GM23338 (cell line): ENCODE data around the gene SFTA2.
A peak's percentile ranks its signal among the peaks of the same experiment; 100 is the strongest.

ENCODE experiments used
- CREB1 ChIP-seq: fragments of 250-450 bp; sonication (Bioruptor Pico); IDR thresholded peaks from 2 replicates; pipeline ENCODE4 v1.5.0; 2020; ENCODE audit warnings: low read depth, mild to moderate bottlenecking, moderate library complexity
- CTCF ChIP-seq, 2 experiments: fragments of 200-600 bp in 1 of 2; sonication (generic) in 1 of 2; conservative IDR thresholded peaks; 2 replicates each; pipeline versions ENCODE4 v1.5.1 to v1.6.1; 2016 to 2017; ENCODE audit warnings: antibody characterized with exemption in 2 of 2, low read depth in 2 of 2, mild to moderate bottlenecking in 2 of 2, moderate library complexity in 1 of 2
- EZH2 ChIP-seq: fragments of 200-600 bp; sonication (generic); IDR thresholded peaks from one replicate; pipeline ENCODE4 v1.8.0; 2017; ENCODE audit warnings: antibody characterized with exemption, mild to moderate bottlenecking, low read depth; ENCODE audit not compliant: unreplicated experiment
- EZH2phosphoT487 ChIP-seq: fragments of 200-600 bp; sonication (generic); IDR thresholded peaks from one replicate; pipeline ENCODE4 v1.8.1; 2018; ENCODE audit warnings: antibody characterized with exemption; ENCODE audit not compliant: unreplicated experiment
- JUNB ChIP-seq: IDR thresholded peaks from one replicate; pipeline ENCODE4 v1.6.1; 2016; ENCODE audit warnings: antibody characterized with exemption; ENCODE audit not compliant: unreplicated experiment
- NANOG ChIP-seq: IDR thresholded peaks from 2 replicates; pipeline ENCODE4 v1.6.1; 2016; ENCODE audit warnings: antibody characterized with exemption, borderline replicate concordance
- POLR2AphosphoS5 ChIP-seq: IDR thresholded peaks from 2 replicates; pipeline ENCODE4 v1.6.1; 2016; ENCODE audit warnings: antibody characterized with exemption, low read depth
- REST ChIP-seq: IDR thresholded peaks from one replicate; pipeline ENCODE4 v1.6.1; 2018; ENCODE audit warnings: antibody characterized with exemption; ENCODE audit not compliant: unreplicated experiment
- STAT1 ChIP-seq: IDR thresholded peaks from one replicate; pipeline ENCODE4 v1.6.1; 2016; ENCODE audit warnings: antibody characterized with exemption; ENCODE audit not compliant: unreplicated experiment
- ZNF462 ChIP-seq: fragments of 250-450 bp; sonication (Bioruptor Pico); IDR thresholded peaks from 2 replicates; pipeline ENCODE4 v1.5.0; 2020; ENCODE audit warnings: mild to moderate bottlenecking, moderate library complexity

- TF ChIP-seq CTCF (conservative IDR thresholded peaks at IDR 0.05; ENCODE audit: low read depth in 2 of 2) (peak in 1 of 2 experiments; percentile 35; a peak in 2 of 4 replicates), POLR2AphosphoS5 (no peak), EZH2 (no peak), NANOG (no peak), EZH2phosphoT487 (no peak), STAT1 (no peak), JUNB (no peak), REST (no peak), CREB1 (CRISPR knock-in tag) (no peak), ZNF462 (no peak)
Measured at GRCh38 chr6:30888816-30889495, 43.0 kb downstream of the SFTA2 start.
